Fibroblast of the conjunctiva (primary cell): ENCODE measurements around the gene LETM1.

Source experiments
- DNase-seq: peaks from one replicate; pipeline ENCODE4 v3.0.0-alpha.2; 2010; ENCODE audit warnings: low read depth

The LETM1 gene

DNA sequence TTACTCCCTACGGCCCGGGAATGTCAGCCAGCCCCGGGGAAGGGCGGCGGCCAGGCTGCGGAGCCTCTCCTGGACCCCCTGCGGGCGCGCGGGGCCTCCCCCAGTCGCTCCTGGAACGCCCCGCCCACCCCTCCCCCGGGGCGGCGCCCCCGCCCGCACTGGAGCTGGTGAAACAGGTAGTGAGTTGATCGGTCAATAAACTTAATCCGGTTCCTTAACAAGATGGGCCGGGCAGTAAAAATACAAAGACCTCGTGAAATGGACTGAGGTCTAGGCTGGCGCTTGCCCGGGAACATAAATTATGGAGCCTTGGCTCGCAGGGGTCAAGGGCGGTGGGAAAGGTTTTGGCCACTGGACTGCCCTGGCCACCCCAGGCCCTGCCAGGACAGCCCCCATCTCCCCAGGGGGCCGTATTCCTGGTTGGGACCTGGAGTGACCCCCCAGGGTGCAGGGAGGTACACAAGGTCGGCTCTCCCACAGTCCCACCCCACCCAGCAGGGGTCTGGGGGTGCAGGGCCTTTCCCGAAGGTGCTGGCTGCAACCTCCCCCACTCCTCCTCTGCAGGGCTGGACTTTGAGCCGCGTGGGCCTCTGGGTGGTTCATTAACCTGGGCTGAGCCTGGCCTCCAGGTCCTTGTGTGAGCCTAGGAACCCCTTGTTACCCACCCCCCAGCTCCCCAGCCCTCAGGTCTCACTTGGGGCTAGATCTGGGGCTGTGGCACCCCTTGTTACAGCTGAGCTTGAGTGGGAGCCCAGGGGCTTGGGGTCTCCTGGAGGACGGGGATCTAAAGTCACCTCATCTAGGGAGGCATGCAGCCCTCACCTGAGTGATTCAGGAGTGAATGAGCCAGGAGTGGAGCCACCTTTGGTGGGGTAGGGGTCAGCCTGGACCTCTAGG, 60.4 kb downstream of the LETM1 start:
- DNase-seq: no peak

DNA sequence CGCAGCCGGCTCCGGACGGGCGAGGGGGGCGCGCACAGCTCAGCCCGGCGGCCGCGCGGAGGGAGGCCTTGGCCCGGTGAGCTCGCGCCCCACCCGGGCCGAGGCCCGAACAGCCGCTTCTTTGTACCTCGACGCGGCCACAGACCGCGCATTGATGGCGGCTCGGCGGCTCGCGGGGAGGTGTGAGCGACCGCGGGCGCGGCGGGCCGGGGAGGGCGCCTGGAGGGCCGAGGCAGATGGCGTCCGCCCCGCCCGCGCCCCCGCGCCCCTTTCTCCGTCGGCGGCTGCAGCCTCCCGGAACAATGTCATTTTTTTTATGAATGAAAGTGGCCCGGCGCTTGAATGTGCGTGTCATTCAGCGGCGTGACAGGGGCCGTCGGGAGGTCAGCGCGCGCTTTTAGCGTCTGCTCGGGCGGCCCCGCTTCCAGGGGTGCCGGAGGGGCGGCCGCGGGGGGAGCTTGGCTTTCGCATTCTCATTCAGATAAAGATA, 61.1 kb downstream of the LETM1 start:
- no peak for DNase-seq

GRCh38 chr4:1793940-1794808, 61.8 kb downstream of the LETM1 start:
- no peak for DNase-seq

DNA sequence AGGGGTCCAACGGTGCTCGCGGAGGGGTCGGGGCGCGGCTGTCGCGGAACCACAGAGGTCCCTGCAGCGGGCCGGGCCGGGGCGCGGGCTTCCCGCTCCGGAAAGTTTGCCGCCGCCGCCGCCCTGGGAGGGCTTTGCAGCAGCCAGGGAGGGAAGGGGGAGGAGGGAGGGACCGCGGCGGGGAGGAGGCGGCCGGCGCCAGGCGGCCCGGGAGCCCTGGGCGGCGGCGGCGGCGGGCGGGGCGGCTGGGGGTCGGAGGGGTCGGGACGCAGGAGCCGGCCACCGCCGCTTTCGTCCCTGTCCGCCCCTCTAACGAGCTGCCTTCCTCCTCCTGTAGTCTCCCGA, 62.5 kb downstream of the LETM1 start:
- DNase-seq: no peak

- DNase-seq: no peak
Measured at GRCh38 chr4:1792832-1793495, 63.0 kb downstream of the LETM1 start, which contains the start of gene FGFR3. TSS of gene FGFR3 (plus strand) at chr4:1793293. CDS start at chr4:1793935, 642 bp downstream.

DNA sequence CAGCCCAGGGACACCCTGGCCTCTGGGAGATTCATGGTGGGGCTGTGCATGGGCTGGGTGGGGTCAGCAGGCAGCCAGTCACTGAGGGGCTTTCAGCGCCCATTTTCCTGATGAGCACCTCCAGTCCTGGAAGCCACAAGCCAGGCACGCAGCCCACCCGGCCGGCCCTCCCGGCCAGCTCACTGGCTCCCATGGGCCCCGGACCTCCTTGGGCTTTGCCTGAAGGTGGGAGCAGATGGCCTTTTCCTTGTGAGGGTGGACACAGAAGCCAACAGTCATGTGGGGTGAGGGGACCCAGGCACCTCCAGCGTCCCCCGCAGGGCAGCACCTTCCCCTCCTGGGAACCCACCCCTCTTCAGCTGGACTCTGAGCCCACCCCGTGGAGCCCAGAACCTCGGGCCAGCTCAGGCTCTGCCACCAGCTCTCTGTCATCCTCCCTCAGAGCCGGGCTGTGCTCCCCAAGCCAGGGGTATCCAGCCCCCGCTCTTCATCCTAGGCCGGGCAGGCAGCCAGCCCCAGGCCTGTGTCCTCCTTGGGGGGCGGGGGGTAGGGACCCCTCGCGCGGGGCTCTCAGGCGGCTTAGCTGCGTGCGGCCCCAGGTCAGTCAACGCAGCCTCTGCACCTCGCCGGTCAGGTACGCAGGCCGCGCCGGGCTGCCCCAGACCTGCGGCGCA, 63.7 kb downstream of the LETM1 start:
- no peak for DNase-seq

DNA sequence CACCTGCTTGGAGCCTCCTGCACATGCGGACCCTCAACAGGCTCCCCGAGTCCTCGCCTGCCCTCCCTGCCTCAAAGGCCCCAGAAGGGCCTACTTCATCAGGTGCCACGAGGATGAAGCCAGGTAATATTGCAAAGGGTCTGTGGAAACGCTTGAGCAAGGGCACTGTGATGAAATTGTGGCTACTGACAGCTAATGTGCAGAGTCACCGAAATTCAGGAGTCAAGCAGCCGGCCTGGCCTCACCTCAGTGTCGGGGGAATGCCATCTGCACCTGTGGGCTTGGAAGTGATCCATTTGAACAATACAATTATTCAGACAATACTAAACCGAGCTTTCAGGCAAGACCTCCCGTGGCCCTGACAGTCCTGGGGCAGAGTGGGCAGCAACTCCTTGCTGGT, 66.0 kb downstream of the LETM1 start:
- no peak for DNase-seq

- no peak for DNase-seq
Measured at GRCh38 chr4:1789552-1789951, 66.4 kb downstream of the LETM1 start.

DNA sequence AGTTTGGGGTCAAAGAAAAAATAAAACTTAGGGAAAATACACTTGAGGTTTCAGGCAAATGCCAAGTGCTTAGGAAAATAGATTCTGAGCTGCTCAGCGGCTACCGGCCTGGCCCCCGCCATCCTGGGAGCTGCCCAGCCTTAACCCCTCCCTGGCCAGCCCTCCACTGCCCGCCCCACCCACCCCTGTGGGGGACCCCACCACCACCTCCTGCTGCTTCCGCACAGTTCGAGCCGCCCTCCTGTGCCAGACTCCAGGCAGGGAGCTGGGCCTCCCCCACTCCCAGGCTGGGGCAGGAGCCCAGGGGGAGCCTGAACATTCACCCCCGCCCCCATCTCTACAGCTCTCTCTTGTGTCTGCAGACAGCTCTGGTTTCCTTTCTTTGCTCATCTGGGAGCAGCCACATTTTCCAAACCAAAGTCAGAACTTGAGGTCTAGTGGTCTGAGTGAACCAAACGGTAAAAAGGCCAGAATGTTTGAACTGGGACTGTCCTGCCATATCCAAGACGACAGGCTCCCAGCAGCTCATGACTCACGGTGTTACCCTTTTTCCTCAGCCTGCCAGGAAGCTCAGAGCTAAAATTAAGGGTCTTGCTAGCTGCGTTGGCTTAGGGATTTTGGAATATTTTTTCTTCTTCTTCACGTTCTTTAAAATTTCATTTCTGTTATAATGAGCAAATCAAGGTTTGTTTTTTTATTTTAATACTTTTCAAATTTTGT, 67.5 kb downstream of the LETM1 start:
- DNase-seq: no peak

DNA sequence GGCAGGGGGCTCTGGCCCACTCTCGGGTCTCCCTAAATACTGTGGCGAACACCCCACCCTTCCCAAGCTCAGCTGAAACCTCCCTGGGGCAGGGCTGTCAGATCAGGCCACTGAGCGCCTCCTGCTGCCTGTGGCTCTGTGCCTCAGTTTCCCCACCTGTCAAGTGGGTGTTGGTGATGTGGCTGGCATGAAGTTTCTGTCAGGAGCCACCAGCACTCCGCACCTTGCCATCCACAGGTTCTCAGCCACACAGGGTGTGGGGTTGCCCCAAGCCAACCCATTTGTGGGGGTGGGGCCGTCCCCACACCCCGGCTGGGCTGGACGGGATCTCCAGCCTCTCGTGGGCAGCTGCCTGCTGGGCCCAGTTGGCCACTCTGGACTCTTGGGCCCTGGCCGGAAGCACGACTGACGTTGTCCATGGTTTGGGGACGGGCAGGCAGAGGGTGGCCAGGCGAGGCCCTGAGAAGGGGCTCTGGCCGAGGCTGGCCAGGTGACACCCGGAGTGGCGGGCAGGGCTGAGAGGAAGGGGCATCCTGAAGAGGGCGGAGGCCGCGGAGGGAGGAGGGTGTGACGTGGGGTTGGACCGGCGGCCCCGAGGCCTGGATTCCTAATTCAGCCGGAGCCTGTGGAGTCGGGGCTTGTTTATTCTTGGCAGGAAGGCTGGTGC, 68.4 kb downstream of the LETM1 start:
- DNase-seq: no peak

DNA sequence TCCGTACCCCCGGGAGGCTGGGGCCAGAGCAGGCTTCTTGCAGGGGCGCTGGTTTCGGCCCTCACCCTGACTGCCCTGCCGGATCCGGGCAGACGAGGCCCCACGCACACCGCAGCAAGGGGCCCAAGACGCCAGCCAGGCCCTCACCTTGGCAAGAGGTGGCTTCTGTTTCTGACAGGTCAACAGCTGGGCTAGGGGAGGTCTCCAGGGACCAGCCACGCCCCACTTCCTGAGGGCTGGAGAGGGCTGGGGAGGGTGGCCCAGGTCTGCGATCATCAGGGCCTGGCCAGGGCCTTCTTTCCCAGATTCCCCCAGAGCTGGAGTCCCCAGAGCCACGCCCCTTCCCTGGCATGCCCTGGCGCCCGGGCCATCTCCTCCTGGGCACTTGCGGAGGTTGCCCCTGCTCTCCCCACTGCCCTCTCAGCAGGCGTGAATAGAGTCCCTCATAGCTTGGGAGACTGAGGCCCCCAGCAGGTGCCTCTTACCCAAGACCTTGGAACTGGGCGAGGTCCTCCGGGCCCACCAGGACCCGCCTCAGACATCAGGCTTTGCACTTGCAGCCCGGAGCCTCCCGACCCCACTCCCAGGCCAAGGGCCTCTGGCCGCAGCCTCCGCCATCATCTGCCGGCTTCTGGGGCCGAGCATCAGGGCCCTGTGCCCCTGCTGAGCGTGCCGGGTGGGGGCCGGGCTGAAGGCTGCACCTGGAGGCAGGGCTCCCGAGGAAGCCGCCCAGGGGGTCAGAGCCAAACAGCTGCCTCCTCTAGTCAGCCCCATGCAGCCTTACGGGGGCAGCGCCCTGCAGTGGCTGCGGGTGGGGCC, 69.2 kb downstream of the LETM1 start:
- DNase-seq: no peak

DNA sequence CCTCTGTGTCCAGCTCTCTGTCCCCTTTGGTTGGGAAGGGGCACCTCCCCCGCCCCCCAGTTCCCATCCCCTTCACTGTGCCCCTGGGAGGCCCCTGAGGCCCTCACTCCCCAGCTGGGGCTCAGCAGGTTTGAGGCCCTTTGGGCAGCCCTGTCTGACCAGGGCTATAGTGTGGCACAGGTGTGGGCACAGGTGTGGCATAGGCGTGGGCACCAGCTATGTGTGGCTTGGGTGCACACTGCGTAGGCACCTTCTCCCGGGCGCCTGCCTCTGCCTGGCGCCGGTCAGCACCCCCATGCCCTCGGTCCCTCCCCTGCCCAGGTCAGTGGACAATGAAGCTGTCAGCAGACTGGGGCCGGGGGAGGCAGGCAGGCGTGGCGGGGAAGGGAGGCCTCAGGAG, 70.4 kb downstream of the LETM1 start:
- no peak for DNase-seq

- no peak for DNase-seq
Measured at GRCh38 chr4:1784789-1785591, 71.0 kb downstream of the LETM1 start.

DNA sequence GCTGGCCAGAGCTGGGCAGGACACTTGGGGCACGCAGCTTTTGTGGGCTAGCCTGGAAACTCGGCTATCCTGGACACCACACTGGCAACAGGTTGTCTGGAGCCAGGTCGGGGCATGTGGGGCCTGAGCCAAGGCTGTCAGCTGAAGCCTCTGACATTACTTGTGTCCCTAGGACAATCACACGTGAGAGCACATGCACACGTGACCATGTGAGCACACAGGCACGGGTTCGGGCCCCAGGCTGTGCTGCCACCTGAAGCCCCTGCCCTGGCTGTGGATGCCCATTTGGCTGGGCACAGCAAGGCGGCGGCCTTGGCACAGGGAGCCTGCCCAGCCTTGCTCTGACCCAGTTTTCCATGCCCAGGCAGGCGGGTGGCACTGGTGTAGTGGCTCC, 71.6 kb downstream of the LETM1 start:
- DNase-seq: no peak

- no peak for DNase-seq
Measured at GRCh38 chr4:1783970-1784369, 72.0 kb downstream of the LETM1 start.

GRCh38 chr4:1783015-1783414, 72.9 kb downstream of the LETM1 start:
- DNase-seq: no peak

DNA sequence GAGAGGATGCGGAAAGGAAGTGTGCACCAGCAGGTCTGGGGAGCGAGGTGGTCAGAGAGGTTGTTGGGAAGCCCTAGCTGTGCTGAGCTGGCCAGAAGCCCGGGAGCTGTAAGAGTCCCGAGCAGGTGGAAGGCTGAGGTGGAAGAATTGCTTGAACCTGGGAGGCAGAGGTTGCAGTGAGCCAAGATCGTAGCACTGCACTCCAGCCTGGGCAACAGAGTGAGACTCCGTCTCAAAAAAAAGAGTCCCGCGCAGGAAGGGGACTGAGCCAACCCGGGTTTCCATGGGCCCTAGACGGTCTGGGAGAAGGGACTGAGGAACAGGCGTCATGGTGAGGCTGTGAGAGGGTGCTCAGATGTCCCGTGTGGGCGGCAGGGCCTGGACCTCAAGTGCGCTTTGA, 75.5 kb downstream of the LETM1 start:
- no peak for DNase-seq

GRCh38 chr4:1779588-1780382, 76.2 kb downstream of the LETM1 start:
- no peak for DNase-seq
